H9 (cell line): ENCODE data around the gene PRR5L. TPM values are rescaled to one million over a fixed set of nuclear protein-coding genes. Genes with fewer than 3 reads are reported as not detected.

Source experiments
- DNase-seq: peaks from one replicate; pipeline ENCODE4 v3.0.0-alpha.2; 2017
- H2AFZ ChIP-seq: one replicate; pipeline ENCODE4 v1.6.1; 2013; ENCODE audit warnings: mild to moderate bottlenecking, low read length, control low read depth, moderate library complexity
- H2AK5ac ChIP-seq: 2 replicates; pipeline ENCODE4 v1.6.1; 2013; ENCODE audit warnings: low read length, control low read depth, mixed read lengths; ENCODE audit not compliant: insufficient read length
- H2BK120ac ChIP-seq: one replicate; pipeline ENCODE4 v1.6.1; 2013; ENCODE audit warnings: low read depth, mild to moderate bottlenecking, low read length, control low read depth, inconsistent platforms; ENCODE audit not compliant: poor library complexity, severe bottlenecking
- H2BK12ac ChIP-seq: 2 replicates; pipeline ENCODE4 v1.6.1; 2013; ENCODE audit warnings: low read length, control low read depth, mixed read lengths, low read depth; ENCODE audit not compliant: insufficient read length
- H2BK15ac ChIP-seq: 2 replicates; pipeline ENCODE4 v1.6.1; 2013; ENCODE audit warnings: low read depth, low read length, control low read depth
- H2BK20ac ChIP-seq: one replicate; pipeline ENCODE4 v1.6.1; 2013; ENCODE audit warnings: low read depth, mild to moderate bottlenecking, low read length, control low read depth, inconsistent platforms; ENCODE audit not compliant: poor library complexity, severe bottlenecking
- H2BK5ac ChIP-seq: 2 replicates; pipeline ENCODE4 v1.6.1; 2013; ENCODE audit warnings: low read length, control low read depth, mixed read lengths; ENCODE audit not compliant: insufficient read length
- H3K14ac ChIP-seq: 2 replicates; pipeline ENCODE4 v1.6.1; 2013; ENCODE audit warnings: low read length, control low read depth; ENCODE audit not compliant: insufficient read depth
- H3K18ac ChIP-seq: 2 replicates; pipeline ENCODE4 v1.6.1; 2013; ENCODE audit warnings: low read depth, mild to moderate bottlenecking, mixed read lengths, low read length, control low read depth; ENCODE audit not compliant: insufficient read length
- H3K23ac ChIP-seq: 2 replicates; pipeline ENCODE4 v1.6.1; 2013; ENCODE audit warnings: low read length, control low read depth, mixed read lengths, low read depth; ENCODE audit not compliant: insufficient read length
- H3K23me2 ChIP-seq: 2 replicates; pipeline ENCODE4 v1.6.1; 2013; ENCODE audit warnings: low read depth, mild to moderate bottlenecking, mixed read lengths, low read length, control low read depth; ENCODE audit not compliant: insufficient read length, poor library complexity, severe bottlenecking
- H3K27ac ChIP-seq: 2 replicates; pipeline ENCODE4 v1.5.1; 2013; ENCODE audit warnings: low read length, control low read depth, mixed read lengths, low read depth; ENCODE audit not compliant: insufficient read length
- H3K27me3 ChIP-seq: 2 replicates; pipeline ENCODE4 v1.6.1; 2013; ENCODE audit warnings: low read length, control low read depth, inconsistent platforms; ENCODE audit not compliant: insufficient read depth
- H3K4ac ChIP-seq: 2 replicates; pipeline ENCODE4 v1.6.1; 2013; ENCODE audit warnings: low read depth, mild to moderate bottlenecking, control low read depth, inconsistent platforms, low read length, moderate library complexity
- H3K4me1 ChIP-seq: 2 replicates; pipeline ENCODE4 v1.6.1; 2013; ENCODE audit warnings: low read length, control low read depth, inconsistent platforms; ENCODE audit not compliant: insufficient read depth
- H3K4me2 ChIP-seq: 2 replicates; pipeline ENCODE4 v1.6.1; 2013; ENCODE audit warnings: low read length, control low read depth, mixed read lengths; ENCODE audit not compliant: insufficient read length, insufficient read depth
- H3K56ac ChIP-seq: 2 replicates; pipeline ENCODE4 v1.6.1; 2013; ENCODE audit warnings: low read depth, mild to moderate bottlenecking, mixed read lengths, low read length, control low read depth; ENCODE audit not compliant: insufficient read length
- H3K79me1 ChIP-seq: 2 replicates; pipeline ENCODE4 v1.6.1; 2013; ENCODE audit warnings: low read depth, mild to moderate bottlenecking, moderate library complexity, low read length, control low read depth, inconsistent platforms; ENCODE audit not compliant: insufficient read depth, poor library complexity, severe bottlenecking
- H3K79me2 ChIP-seq: 2 replicates; pipeline ENCODE4 v1.6.1; 2013; ENCODE audit warnings: low read length, control low read depth, inconsistent platforms; ENCODE audit not compliant: insufficient read depth
- H3K9ac ChIP-seq: 2 replicates; pipeline ENCODE4 v1.6.1; 2013; ENCODE audit warnings: low read length, control low read depth, mixed read lengths; ENCODE audit not compliant: insufficient read length; ENCODE audit errors: extremely low read depth
- H3K9me3 ChIP-seq: one replicate; pipeline ENCODE4 v1.6.1; 2013; ENCODE audit warnings: low read depth, low read length, inconsistent platforms; ENCODE audit not compliant: control insufficient read depth
- H3T11ph ChIP-seq: one replicate; pipeline ENCODE4 v1.6.1; 2013; ENCODE audit warnings: mild to moderate bottlenecking, low read length, control low read depth, inconsistent platforms
- H4K20me1 ChIP-seq: one replicate; pipeline ENCODE4 v1.6.1; 2013; ENCODE audit not compliant: control insufficient read depth, insufficient read length, insufficient read depth
- H4K5ac ChIP-seq: 2 replicates; pipeline ENCODE4 v1.6.1; 2013; ENCODE audit warnings: low read depth, mild to moderate bottlenecking, mixed read lengths, low read length, control low read depth; ENCODE audit not compliant: insufficient read length
- H4K8ac ChIP-seq: replicated peaks from 2 replicates; pipeline ENCODE4 v1.6.1; 2013; ENCODE audit warnings: low read length, control low read depth, mixed read lengths, low read depth; ENCODE audit not compliant: insufficient read length
- H4K91ac ChIP-seq: 2 replicates; pipeline ENCODE4 v1.6.1; 2013; ENCODE audit warnings: low read depth, mild to moderate bottlenecking, moderate library complexity, mixed read lengths, low read length, control low read depth; ENCODE audit not compliant: insufficient read length
- H3K27ac Mint-ChIP-seq, 3 experiments: 2 replicates in 2 of 3; 3 replicates in 1 of 3; pipeline ENCODE4 v1.8.0; 2020 to 2021; ENCODE audit warnings: mixed read lengths in 3 of 3, mild to moderate bottlenecking in 1 of 3, moderate library complexity in 1 of 3
- H3K27me3 Mint-ChIP-seq: 2 replicates; pipeline ENCODE4 v1.8.0; 2021; ENCODE audit warnings: low read depth, mild to moderate bottlenecking, moderate library complexity, mixed read lengths
- H3K36me3 Mint-ChIP-seq, 3 experiments: 2 replicates in 2 of 3; 3 replicates in 1 of 3; pipeline ENCODE4 v1.8.0; 2020 to 2021; ENCODE audit warnings: low read depth in 3 of 3, mixed read lengths in 3 of 3; ENCODE audit not compliant: insufficient read depth in 1 of 3
- H3K4me1 Mint-ChIP-seq, 2 experiments: 2 replicates each; pipeline ENCODE4 v1.8.0; 2020; ENCODE audit warnings: mixed read lengths in 2 of 2
- H3K4me3 Mint-ChIP-seq, 2 experiments: 2 replicates in 1 of 2; 3 replicates in 1 of 2; pipeline ENCODE4 v1.8.0; 2020 to 2021; ENCODE audit warnings: mild to moderate bottlenecking in 2 of 2, mixed read lengths in 2 of 2, moderate library complexity in 1 of 2
- H3K9me3 Mint-ChIP-seq, 2 experiments: 2 replicates in 1 of 2; 3 replicates in 1 of 2; pipeline ENCODE4 v1.8.0; 2020; ENCODE audit warnings: mild to moderate bottlenecking in 2 of 2, mixed read lengths in 2 of 2, moderate library complexity in 1 of 2
- CTCF ChIP-seq: fragments of 200-600 bp; sonication (generic); conservative IDR thresholded peaks from 3 replicates; pipeline ENCODE4 v1.8.0; 2021; ENCODE audit warnings: antibody characterized with exemption, mild to moderate bottlenecking
- WGBS: extraction: QIAGEN DNeasy Blood & Tissue Kit; methylation state at CpG from one replicate; pipeline ENCODE4 v1.1.7; 2013; ENCODE audit warnings: missing lambda C conversion rate, low lambda C conversion rate, mixed read lengths; ENCODE audit not compliant: insufficient read length; ENCODE audit errors: extremely low coverage; 5-methylcytosine and 5-hydroxymethylcytosine counted together
- total RNA-seq: library from RNA; stranded (reverse); gene quantifications from 2 replicates; pipeline ENCODE4 v1.2.1, GENCODE V29; 2021

The PRR5L gene
- total RNA-seq, 1 experiment from 2014 or later, result 5.6 TPM

GRCh38 chr11:36386411-36386810 lies 90.3 kb downstream of the PRR5L start:
- Histone ChIP-seq H3K18ac (no peak overlapping the region), H2BK12ac (no peak overlapping the region), H3K9ac (no peak overlapping the region), H3K56ac (no peak overlapping the region), H3K23me2 (no peaks in the 10 kb centered on the region), H3K27ac (no peak overlapping the region), H2AK5ac (no peak overlapping the region), H2BK15ac (no peak overlapping the region), H3K4me1 (no peaks in the 10 kb centered on the region), H2BK5ac (no peak overlapping the region), H3K23ac (no peak overlapping the region), H3K4me2 (no peak overlapping the region), H3K79me1 (no peaks in the 10 kb centered on the region), H2BK20ac (no peak overlapping the region), H3K9me3 (no peaks in the 10 kb centered on the region), H4K8ac (no peak overlapping the region), H4K5ac (no peak overlapping the region), H3K79me2 (no peaks in the 10 kb centered on the region), H2BK120ac (no peak overlapping the region), H3K14ac (no peak overlapping the region), H3K4ac (no peak overlapping the region), H2AFZ (no peak overlapping the region), H4K91ac (no peak overlapping the region), H3T11ph (no peak overlapping the region), H3K27me3 (no peaks in the 10 kb centered on the region), H4K20me1 (no peaks in the 10 kb centered on the region)
- no peaks in the 10 kb centered on the region for H3K27me3 Mint-ChIP-seq
- H3K9me3 Mint-ChIP-seq, result no peaks in the 10 kb centered on the region
- H3K27ac Mint-ChIP-seq, result 0 out of 7 replicates have a peak overlapping the region, but pooled peaks of 1 of the 3 experiments have one; percentile 14
- no CpG with 5 or more reads among the region's 3 CpGs for WGBS
- no peak for DNase-seq
- no peaks in the 10 kb centered on the region; a peak in 1 of 4 replicates for H3K4me1 Mint-ChIP-seq
- H3K36me3 Mint-ChIP-seq, result no peaks in the 10 kb centered on the region
- H3K4me3 Mint-ChIP-seq, result no peak overlapping the region
- no peak for TF ChIP-seq CTCF
